NCI-H2081 (cell line): ENCODE measurements around the gene UCP3.

Experiments
- DNase-seq, 2 experiments: peaks; one replicate each; lab custom pipeline; 2025; lab: John Stamatoyannopoulos, UW

The UCP3 gene

DNA sequence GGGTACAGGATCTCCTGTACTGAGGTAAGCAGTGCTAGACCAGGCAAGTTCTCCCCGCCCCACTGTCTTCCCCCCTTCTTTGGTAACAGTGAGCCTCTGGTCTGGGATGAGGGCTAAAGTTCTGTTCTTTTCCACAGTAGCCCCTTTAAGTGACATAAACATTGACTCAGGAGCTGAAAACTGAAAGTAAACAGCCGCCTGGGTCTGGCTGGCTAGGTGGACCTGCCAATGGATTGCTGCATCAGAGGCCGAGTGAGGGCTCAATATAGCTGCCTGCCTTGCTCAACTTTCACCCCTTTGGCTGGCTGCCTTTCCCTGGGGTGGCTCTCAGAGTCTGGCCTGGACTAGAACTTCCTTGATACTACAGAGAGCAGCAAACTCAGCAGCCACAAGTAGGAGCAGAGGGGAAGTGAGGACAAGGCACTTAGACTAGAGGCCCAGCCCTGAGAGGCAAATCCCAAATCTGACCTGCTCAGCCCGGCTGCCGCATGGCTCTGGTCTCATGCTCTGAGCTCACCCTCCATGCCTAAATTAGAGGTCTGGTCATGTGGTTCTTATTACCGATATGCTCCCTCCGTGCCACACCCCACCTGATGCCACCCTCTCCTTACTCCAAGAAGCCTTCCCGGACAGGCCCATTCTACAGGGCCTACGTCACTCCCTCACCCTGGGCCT, 9.6 kb upstream of the UCP3 start:
- DNase-seq, result no peak

DNA sequence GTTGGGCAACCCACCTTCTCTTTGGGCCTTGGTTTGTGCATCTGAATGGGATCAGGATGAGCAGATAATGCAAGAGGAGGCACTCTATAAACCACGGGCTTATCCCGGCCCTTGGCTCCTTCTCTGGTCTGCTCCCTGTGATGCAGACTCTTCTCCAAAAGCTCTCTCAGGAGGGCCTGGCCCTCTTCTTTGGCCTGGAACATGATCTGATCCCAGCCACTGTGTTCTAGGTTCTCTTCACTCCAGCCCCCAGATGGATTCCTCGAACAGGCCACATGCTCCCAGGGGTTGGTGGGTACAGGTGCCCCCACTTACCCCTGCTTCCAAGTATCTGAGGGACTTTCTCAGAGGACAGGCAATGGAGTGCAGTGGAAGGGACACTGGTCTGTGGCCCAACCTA, 8.7 kb upstream of the UCP3 start:
- no peak for DNase-seq

DNA sequence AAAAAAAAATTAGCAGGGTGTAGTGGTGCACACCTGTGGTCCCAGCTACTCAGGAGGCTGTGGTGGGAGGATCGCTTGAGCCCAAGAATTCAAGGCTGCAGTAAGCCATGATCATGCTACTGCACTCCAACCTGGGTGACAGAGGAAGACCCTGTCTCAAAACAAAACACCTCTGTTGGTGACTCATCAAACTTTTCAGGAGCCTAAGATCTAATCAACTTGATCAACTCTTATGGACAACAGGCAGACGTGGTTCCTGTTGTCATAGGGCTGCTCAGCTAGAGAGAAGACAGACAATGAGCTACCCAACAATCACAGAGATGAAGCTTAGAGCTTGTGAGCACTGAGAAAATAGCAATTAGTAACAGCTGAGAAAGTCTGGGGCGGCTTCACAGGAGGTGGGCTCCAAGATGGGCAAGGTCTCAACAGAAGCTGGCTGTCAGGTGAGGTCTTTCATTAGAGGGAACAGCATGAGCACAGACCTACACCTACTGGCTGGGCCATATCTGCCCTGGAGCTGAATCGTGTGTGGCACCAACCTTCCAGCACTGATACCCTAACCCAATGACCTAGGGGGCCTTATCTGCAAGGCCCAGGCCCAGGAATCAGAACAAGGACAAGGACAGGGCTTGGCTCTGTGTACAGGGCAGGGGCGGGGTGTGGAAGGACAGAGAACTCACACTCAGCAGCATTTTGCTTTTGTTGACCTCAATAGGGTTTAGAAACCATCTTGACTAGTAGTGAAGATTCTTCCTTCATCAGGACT, 7.2 kb upstream of the UCP3 start:
- no peak for DNase-seq

- no peak for DNase-seq
Observed at GRCh38 chr11:74014880-74015279, 6.0 kb upstream of the UCP3 start.

DNA sequence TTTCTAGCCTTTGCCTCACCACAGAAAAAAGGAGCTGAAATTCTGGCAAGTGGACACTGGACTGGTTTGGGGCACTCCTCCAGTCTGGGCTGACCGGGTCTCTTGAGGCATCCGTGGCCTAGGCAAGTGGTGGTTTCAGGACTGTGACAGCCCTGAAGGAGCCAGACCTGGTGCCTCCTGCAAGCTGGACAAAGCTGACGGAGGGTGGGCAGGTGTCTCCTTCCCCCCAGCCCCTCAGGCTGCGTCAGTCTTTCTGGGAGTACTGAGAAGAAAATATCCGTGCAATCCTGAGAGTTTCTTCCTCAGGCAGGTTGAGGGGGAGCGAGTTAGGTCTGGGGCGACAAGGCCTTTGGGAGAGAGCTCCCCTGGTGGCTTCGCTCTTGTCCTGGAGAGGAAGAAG, 4.3 kb upstream of the UCP3 start:
- DNase-seq, result no peak

- no peak for DNase-seq
Observed at GRCh38 chr11:74012074-74012809, 3.4 kb upstream of the UCP3 start.

DNA sequence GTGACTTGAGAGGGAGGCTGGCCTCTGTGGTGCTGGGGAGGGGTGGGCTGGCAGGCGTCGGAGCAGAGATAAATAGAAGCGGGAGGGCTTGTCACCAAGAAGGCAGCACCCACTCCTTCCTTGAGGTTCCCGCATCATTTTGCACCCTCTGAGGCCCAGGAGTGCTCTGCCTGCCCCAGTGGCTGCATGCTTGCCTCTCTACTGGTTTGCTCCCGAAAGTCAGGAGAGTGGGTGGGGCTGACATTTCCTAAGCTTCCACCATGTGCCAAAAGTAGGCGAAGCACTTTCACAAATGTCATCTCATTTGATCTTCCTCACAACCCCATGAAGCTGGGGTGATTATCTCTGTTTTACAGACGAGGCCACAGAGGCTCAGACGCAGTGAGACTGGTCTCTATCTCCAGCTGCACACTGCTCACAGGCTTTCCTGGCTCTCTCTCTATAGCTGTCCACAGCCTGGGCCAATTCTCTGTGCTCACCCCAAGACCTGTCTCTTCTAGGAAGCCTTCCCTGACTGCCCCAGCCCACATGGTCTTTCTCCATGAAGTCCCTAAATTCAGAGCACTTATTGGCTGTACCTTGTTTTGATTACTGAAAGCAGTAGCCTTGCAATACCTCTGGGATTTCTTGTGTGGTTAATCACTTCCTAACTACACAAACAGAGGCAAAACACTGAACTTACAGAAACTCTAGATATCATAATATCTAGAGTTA, 2.6 kb upstream of the UCP3 start:
- no peak for DNase-seq

GRCh38 chr11:74010306-74011300, 1.7 kb upstream of the UCP3 start:
- DNase-seq, result no peak

GRCh38 chr11:74009675-74010305, 905 bp upstream of the UCP3 start:
- DNase-seq, result no peak

DNA sequence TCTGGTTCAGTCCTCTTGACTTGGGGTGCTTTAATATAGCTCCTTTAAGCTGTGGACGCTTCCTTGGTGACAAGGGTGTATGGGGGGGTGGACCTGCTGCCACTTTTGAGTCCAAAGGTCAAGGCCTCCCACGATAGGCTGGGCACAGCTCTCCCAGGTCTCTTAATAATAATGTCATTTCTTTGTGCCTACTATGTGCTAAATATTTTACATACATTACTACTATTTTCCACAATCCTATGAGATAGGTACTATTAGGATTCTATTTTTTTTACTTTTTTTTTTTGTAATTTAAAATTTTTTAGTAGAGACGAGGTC, 304 bp upstream of the UCP3 start:
- no peak for DNase-seq

GRCh38 chr11:74007691-74008372, 1.1 kb downstream of the UCP3 start:
- DNase-seq, result no peak

DNA sequence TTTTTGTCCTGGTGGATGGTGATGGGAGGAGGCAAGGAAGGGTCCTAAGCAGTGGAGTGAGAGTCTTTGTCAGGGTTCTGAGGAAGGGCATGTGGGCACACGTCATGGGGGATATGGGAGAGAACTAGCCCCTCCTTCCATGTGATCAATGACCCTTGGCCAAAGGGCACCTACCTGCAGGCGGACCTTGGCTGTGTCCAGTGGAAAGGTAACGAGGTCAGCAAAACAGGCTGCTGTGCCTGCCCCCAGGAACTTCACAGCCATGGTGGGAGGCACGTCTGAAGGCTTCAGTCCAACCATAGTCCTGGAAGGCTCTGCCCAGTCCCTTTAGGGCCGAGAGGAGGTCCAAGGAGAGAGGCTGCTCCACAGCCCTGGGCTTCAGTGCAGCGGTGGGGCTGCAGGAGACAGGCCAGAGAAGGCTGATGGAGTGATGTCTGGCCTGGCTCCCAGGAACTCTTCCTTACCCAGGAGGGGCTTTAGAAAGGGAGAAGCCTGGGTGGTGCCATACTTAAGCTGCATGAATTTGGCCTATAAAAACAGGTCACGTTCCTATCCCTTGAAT, 2.1 kb downstream of the UCP3 start:
- DNase-seq, result no peak

DNA sequence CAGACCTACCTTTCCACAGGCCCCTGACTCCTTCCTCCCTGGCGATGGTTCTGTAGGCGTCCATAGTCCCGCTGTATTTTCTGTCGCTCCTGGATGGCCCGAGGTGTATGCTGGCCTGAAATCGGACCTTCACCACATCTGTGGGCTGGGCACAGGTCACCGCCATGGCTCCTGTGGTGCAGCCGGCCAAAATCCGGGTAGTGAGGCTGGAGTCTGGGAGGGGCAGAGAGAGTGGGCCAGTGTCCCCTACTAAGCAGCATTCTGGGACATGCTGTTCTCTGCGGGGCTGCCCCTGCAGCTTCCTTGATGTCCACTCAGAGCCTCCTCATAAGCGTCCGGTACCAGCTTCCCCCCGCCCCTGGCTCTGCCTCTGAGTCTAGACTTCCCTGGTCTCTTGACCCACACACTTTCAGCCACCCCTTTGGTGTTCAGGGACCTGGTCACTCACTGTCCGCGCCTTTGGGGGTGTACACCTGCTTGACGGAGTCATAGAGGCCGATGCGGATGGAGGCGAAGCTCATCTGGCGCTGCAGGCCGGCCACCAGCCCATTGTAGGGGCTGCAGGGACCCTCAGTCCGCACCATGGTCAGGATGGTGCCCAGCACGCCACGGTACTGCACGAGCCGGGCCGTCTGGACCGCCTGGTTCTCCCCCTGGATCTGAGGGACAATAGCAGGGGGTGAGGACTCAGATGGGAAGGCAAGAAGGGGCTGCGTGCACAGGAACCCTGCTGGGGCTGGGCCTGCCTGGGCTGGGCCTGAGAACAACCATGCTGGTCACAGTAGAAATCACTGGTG, 3.0 kb downstream of the UCP3 start:
- DNase-seq, result no peak

DNA sequence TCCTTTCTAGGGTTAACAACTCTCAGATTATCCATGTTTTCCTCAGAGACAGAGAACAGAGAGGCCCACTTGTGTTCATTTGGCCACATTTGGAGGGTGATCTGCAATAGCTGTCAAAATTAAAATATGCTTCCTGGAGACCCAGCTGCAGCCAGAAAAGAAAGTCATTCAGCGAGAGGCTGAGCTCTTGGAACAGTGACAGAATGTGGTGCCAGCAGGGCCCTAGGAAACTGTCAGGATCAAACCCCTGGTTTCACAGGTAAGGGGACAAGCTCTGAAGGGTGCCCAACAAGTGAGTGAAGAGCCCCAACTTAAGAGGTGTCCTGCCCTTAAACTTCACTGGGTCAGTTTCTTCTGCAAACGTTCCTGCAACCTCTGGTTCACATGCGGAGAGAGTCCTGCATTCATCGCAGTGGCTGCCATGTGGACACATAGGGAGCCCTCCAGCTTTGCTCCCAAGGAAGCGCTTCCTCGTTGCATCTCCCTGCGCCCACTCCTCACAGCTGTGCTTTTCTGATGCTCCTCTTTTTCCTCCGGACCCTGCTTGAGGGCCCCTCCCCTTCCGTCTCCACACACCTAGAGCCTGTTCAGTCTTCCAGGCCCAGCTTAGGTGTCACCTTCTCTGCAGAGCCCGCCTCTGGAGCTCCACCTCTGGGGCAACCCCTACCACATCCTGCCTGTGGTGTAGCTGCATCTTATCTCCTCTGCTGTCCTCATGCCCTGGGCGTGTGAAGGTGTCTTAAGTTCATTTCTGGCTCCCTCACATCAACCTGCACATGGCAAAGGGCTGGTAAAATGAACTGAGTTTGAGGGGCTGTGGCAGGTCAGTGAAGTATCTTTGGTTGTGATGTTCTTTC, 3.9 kb downstream of the UCP3 start:
- no peak for DNase-seq

DNA sequence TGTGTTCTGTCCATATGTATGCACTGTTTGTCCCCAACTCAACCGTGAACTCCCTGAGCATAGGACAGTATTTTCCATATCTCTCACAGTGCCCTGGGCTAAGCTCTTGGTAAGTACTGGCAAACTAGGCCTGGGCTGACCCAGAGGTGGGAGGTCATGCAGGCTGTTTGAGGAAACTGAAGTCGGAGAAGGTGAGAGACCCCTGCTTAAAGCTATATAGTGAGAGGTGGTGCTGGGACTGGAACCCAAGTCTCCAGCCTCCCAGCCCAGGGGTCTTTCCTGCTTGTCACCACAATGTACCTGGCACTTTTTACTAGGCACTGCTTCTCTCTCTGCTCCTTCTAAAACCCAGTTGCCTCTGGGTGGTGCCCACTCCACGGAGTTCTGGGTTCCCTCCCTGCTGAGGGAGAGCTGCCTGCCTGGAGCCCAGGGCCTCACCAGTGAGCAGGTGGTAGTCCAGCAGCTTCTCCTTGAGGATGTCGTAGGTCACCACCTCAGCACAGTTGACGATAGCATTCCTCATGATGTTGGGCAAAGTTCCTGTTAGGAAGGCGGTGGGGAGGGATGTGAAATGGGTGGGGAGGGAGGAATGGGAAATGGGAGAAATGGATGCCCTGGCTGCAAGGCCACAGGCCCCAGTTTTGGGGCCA, 4.7 kb downstream of the UCP3 start:
- DNase-seq, result no peak

DNA sequence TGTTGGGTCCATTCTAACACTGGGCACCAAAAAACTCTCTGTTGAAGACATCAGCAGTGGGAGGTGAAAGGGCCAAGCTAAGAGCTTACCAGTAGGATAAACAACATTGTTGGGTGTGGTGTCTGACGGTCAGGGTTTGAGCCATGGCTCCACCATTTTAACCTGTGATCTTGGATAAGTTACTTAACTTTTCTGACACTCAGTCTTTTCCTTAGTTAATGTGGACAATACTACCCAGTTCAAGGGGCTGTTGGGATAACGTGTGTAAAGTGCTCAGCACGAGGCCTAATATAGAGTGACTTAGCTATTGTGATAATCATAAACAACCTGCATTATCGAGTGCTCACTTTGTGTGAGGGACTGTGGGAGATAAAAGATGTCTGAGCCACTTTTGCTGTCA, 6.1 kb downstream of the UCP3 start:
- DNase-seq, result no peak

GRCh38 chr11:74001822-74002286, 7.0 kb downstream of the UCP3 start:
- no peak for DNase-seq
